ENCODE data around the gene MYO6.

DNA sequence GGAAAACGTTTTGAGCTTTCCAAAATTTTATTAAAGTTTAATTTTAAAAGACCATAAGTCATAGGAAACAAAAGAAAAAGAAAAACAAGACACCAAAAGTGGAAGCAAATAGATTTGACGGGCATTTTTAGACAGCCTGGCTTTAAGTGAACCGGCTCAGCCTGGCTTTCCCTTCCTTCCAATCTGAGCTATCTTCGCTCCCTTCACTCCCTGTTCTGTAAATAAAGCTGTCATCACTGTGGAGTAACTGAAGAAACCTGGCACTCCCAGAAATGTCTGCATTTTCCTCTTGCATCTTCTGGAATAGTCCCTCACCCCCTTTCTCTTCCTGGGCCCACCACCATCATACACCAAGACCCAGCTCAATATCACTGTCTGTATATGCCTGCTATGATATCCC, 191.5 kb downstream of the MYO6 start:
- TF ChIP-seq, protein P1, sequence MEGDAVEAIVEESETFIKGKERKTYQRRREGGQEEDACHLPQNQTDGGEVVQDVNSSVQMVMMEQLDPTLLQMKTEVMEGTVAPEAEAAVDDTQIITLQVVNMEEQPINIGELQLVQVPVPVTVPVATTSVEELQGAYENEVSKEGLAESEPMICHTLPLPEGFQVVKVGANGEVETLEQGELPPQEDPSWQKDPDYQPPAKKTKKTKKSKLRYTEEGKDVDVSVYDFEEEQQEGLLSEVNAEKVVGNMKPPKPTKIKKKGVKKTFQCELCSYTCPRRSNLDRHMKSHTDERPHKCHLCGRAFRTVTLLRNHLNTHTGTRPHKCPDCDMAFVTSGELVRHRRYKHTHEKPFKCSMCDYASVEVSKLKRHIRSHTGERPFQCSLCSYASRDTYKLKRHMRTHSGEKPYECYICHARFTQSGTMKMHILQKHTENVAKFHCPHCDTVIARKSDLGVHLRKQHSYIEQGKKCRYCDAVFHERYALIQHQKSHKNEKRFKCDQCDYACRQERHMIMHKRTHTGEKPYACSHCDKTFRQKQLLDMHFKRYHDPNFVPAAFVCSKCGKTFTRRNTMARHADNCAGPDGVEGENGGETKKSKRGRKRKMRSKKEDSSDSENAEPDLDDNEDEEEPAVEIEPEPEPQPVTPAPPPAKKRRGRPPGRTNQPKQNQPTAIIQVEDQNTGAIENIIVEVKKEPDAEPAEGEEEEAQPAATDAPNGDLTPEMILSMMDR (conservative IDR thresholded peaks at IDR 0.05 in 1 of 2, IDR thresholded peaks at IDR 0.05 in 1 of 2; ENCODE audit: extremely low read depth in 1 of 2, insufficient read depth in 1 of 2, low read depth in 1 of 2, low read length in 2 of 2): no peak
- TF ChIP-seq EZH2 (IDR thresholded peaks at IDR 0.05; ENCODE audit: borderline replicate concordance, low read length): no peak

All from mammary epithelial cell (primary cell).